PC-9 (cell line): ENCODE measurements around the gene CLVS2.

ENCODE experiments used
- CTCF ChIP-seq: fragments of 200-600 bp; sonication (generic); conservative IDR thresholded peaks from 2 replicates; pipeline ENCODE4 v1.6.1; 2017; ENCODE audit warnings: mixed run types, antibody characterized with exemption, mild to moderate bottlenecking, moderate library complexity
- EZH2 ChIP-seq: fragments of 200-600 bp; sonication (generic); IDR thresholded peaks from 2 replicates; pipeline ENCODE4 v1.8.0; 2017; ENCODE audit warnings: antibody characterized with exemption, low read depth

- TF ChIP-seq CTCF (no peak), EZH2 (no peak)
Observed at GRCh38 chr6:123022975-123023374, 26.9 kb downstream of the CLVS2 start.
